ENCODE results near the gene ANO4. TPM values are rescaled to one million over a fixed set of nuclear protein-coding genes. Genes with fewer than 3 reads are reported as not detected.

The ANO4 gene
- total and polyA plus RNA-seq, 9 donors: 1.8 to 13.1 (median 5.6) TPM

- Histone ChIP-seq H3K4me3 (no peak overlapping the region), H3K4me1 (ENCODE audit: insufficient read depth) (peaks cover 10% of the 10 kb centered on the region), H3K27me3 (no peaks in the 10 kb centered on the region), H3K9me3 (no peaks in the 10 kb centered on the region), H3K36me3 (no peaks in the 10 kb centered on the region), H3K27ac (no peak overlapping the region)
- intact Hi-C loops (cut with DNase I): no loop called here
- DNase-seq: no peak
- no peak for TF ChIP-seq EP300 (IDR thresholded peaks at IDR 0.05)
- TF ChIP-seq POLR2A (IDR thresholded peaks at IDR 0.05): no peak
- TF ChIP-seq, protein P1, sequence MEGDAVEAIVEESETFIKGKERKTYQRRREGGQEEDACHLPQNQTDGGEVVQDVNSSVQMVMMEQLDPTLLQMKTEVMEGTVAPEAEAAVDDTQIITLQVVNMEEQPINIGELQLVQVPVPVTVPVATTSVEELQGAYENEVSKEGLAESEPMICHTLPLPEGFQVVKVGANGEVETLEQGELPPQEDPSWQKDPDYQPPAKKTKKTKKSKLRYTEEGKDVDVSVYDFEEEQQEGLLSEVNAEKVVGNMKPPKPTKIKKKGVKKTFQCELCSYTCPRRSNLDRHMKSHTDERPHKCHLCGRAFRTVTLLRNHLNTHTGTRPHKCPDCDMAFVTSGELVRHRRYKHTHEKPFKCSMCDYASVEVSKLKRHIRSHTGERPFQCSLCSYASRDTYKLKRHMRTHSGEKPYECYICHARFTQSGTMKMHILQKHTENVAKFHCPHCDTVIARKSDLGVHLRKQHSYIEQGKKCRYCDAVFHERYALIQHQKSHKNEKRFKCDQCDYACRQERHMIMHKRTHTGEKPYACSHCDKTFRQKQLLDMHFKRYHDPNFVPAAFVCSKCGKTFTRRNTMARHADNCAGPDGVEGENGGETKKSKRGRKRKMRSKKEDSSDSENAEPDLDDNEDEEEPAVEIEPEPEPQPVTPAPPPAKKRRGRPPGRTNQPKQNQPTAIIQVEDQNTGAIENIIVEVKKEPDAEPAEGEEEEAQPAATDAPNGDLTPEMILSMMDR (IDR thresholded peaks at IDR 0.05): no peak
- 25 to 31% (median 30%) methylated on average over 4 of the region's 4 CpGs for WGBS, 3 donors
These were observed 282.3 kb downstream of the ANO4 start for GRCh38 chr12:101076921-101077320.

DNA sequence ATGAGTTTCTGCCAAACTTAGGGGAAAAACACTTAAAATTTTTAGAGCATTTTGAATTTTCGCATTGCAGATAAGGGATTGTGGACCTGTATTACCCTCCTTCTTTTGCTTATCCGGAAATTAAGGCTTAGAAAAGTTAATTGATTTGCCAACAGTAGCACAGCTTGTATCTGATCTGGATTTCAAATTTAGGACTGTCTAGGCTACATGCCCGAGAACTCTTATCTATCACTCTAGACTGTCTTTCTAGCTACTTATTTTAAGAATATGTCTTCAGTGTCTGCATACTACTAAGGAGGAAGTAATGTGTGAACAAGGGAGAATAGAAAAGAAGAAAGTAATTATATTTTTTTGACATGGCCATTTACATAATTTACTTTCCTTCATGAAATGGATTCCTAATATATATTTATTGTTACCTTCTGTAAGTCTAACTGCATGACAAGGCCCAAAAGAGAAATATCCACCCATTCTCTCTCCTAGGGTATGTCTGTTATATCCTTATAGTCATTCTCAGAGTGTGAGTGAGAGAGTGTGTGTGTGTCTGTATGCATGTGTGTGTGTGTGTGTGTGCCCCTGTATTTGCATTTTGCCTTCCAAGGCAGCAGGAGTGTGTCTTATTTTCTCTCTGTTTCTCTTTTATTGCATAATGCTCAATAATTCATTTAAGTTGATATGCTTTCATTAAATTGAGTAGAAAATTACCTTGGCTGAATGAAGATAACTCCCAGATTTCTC, 283.4 kb downstream of the ANO4 start:
- no peak for DNase-seq
- peaks cover 10% of the 10 kb centered on the region for H3K4me1 ChIP-seq (ENCODE audit: insufficient read depth)
- no peak overlapping the region for H3K27ac ChIP-seq
- intact Hi-C loops (cut with DNase I): no loop called here
- TF ChIP-seq, protein P1 (IDR thresholded peaks at IDR 0.05): no peak
- no peak for TF ChIP-seq POLR2A (IDR thresholded peaks at IDR 0.05)
- no peak for TF ChIP-seq EP300 (IDR thresholded peaks at IDR 0.05)
- WGBS, 3 donors: 31 to 35% (median 32%) methylated on average over 3 of the region's 3 CpGs
- no peaks in the 10 kb centered on the region for H3K27me3 ChIP-seq
- no peaks in the 10 kb centered on the region for H3K36me3 ChIP-seq
- H3K9me3 ChIP-seq: no peaks in the 10 kb centered on the region
- no peak overlapping the region for H3K4me3 ChIP-seq

DNA sequence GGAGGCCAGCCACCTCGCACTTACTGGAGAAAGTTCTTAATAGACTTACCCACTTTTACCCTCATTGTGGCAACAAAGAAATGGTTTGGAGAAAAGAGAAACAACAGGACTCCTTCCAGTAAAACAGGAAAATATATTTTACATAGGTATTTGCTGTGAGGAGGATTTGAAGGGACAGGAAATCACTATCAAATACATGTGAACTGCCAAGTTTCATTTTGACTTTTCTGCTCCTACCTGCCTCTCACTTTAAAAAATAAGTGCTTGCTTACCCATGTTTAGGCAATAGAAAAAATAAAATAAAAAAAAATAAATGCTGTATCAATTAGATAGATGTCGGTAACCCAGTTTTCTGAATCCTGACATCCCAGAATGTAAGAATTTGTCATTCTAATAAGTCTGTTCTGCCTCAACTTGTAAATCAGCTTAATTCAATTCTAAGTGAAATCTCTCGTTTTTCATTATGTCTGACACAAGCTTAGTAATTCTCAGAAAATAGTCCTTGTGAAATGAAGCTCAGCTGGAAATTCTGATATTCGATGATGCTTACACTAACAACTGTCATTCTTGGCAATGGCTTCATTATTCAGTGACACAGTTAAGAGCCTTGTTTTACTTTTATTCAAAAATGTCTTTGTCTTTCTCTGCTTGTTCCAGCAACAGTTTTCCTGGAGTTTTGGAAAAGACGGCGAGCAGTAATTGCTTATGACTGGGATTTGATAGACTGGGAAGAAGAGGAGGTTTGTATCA, 284.1 kb downstream of the ANO4 start:
- Histone ChIP-seq H3K4me3 (no peak overlapping the region), H3K4me1 (ENCODE audit: insufficient read depth) (peaks cover 10% of the 10 kb centered on the region), H3K9me3 (no peaks in the 10 kb centered on the region), H3K36me3 (no peaks in the 10 kb centered on the region), H3K27ac (no peak overlapping the region), H3K27me3 (no peaks in the 10 kb centered on the region)
- TF ChIP-seq EP300 (IDR thresholded peaks at IDR 0.05): no peak
- TF ChIP-seq POLR2A (IDR thresholded peaks at IDR 0.05): no peak
- TF ChIP-seq, protein P1 (IDR thresholded peaks at IDR 0.05): no peak
- 71 to 80% (median 78%) methylated on average over 6 of the region's 6 CpGs for WGBS, 3 donors
- DNase-seq: no peak
- intact Hi-C loops (cut with DNase I): no loop called here

DNA sequence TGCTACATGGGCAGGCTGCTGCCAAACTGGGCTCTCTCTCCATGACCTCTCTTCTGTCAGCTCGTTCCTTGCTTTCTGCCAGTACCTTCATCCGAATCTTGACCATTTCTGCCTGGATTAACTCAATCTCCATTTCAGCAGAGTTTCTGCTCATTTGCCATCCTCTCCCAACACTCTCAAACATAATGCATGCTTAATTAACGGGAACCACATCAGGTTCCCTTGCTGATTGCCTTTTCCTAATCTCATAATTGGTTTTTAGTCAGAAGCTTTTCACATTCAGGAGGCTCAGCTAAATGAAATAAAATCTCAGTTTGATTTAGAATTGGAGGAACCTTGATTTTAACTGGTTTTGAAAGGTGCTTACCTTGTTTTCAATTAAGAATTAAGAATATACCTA, 288.1 kb downstream of the ANO4 start:
- WGBS, 3 donors: 60 to 70% (median 66%) methylated on average over 3 of the region's 3 CpGs
- intact Hi-C loops (cut with DNase I): no loop called here

More for the DNA sequence above, 288.1 kb downstream of the ANO4 start:
- Histone ChIP-seq H3K27me3 (no peaks in the 10 kb centered on the region), H3K4me3 (no peak overlapping the region), H3K4me1 (ENCODE audit: insufficient read depth) (peaks cover 6% of the 10 kb centered on the region), H3K9me3 (no peaks in the 10 kb centered on the region), H3K27ac (no peak overlapping the region), H3K36me3 (no peaks in the 10 kb centered on the region)
- DNase-seq: no peak
- TF ChIP-seq POLR2A (IDR thresholded peaks at IDR 0.05): no peak
- TF ChIP-seq, protein P1 (IDR thresholded peaks at IDR 0.05): no peak
- no peak for TF ChIP-seq EP300 (IDR thresholded peaks at IDR 0.05)

Data from ovary (tissue), 9 donors.